GM21381 (cell line): ENCODE results near the gene USP2.

Experiments
- ATAC-seq: cut with Tn5 transposase; IDR thresholded peaks from one replicate; pipeline ENCODE4 v1.9.1; 2021; ENCODE audit warnings: mild to moderate bottlenecking, moderate library complexity; ENCODE audit not compliant: unreplicated experiment

USP2 gene

GRCh38 chr11:119332111-119332765, 49.3 kb downstream of the USP2 start:
- ATAC-seq: no peak

- ATAC-seq: no peak
Observed at GRCh38 chr11:119330237-119330636, 51.3 kb downstream of the USP2 start.

GRCh38 chr11:119329320-119329719, 52.2 kb downstream of the USP2 start:
- no peak for ATAC-seq

GRCh38 chr11:119324189-119324588, 57.3 kb downstream of the USP2 start:
- no peak for ATAC-seq

GRCh38 chr11:119323532-119324033, 57.9 kb downstream of the USP2 start:
- ATAC-seq: no peak

- ATAC-seq: no peak
Observed at GRCh38 chr11:119322921-119323531, 58.5 kb downstream of the USP2 start.

GRCh38 chr11:119322360-119322739, 59.1 kb downstream of the USP2 start:
- no peak for ATAC-seq

GRCh38 chr11:119320776-119321524, 60.5 kb downstream of the USP2 start:
- ATAC-seq: peak; percentile 44

- ATAC-seq: no peak
Observed at GRCh38 chr11:119320240-119320775, 61.2 kb downstream of the USP2 start.

GRCh38 chr11:119319700-119320239, 61.7 kb downstream of the USP2 start:
- ATAC-seq: no peak

GRCh38 chr11:119319136-119319699, 62.3 kb downstream of the USP2 start:
- no peak for ATAC-seq

GRCh38 chr11:119318240-119319135, 63.0 kb downstream of the USP2 start:
- no peak for ATAC-seq

- no peak for ATAC-seq
Observed at GRCh38 chr11:119317592-119318239, 63.8 kb downstream of the USP2 start.

- no peak for ATAC-seq
Observed at GRCh38 chr11:119316729-119317591, 64.5 kb downstream of the USP2 start, which contains the start of gene MCAM. MCAM (minus strand) TSS chr11:119317130; CDS start chr11:119317101, 29 bp downstream.

GRCh38 chr11:119316016-119316728, 65.3 kb downstream of the USP2 start:
- no peak for ATAC-seq

- no peak for ATAC-seq
Observed at GRCh38 chr11:119315131-119316015, 66.1 kb downstream of the USP2 start.

GRCh38 chr11:119314726-119315125, 66.8 kb downstream of the USP2 start:
- no peak for ATAC-seq
